HG02870 (cell line): ENCODE data around the gene DEFB108B.
"Not testable (repeated sequence)": the region's sequence is repeated elsewhere in the genome, so short reads cannot be mapped to it uniquely, and the experiment has no call there.

Experiments
- ATAC-seq: cut with Tn5 transposase; IDR thresholded peaks from one replicate; pipeline ENCODE4 v1.9.1; 2021; ENCODE audit warnings: mild to moderate bottlenecking, moderate library complexity; ENCODE audit not compliant: unreplicated experiment

The DEFB108B gene

GRCh38 chr11:71832811-71833210 lies at the start of gene DEFB108B:
TSS of gene DEFB108B (plus strand) at chr11:71833200. CDS start at chr11:71833200, 0 bp downstream.
- not testable (repeated sequence) for ATAC-seq

DNA sequence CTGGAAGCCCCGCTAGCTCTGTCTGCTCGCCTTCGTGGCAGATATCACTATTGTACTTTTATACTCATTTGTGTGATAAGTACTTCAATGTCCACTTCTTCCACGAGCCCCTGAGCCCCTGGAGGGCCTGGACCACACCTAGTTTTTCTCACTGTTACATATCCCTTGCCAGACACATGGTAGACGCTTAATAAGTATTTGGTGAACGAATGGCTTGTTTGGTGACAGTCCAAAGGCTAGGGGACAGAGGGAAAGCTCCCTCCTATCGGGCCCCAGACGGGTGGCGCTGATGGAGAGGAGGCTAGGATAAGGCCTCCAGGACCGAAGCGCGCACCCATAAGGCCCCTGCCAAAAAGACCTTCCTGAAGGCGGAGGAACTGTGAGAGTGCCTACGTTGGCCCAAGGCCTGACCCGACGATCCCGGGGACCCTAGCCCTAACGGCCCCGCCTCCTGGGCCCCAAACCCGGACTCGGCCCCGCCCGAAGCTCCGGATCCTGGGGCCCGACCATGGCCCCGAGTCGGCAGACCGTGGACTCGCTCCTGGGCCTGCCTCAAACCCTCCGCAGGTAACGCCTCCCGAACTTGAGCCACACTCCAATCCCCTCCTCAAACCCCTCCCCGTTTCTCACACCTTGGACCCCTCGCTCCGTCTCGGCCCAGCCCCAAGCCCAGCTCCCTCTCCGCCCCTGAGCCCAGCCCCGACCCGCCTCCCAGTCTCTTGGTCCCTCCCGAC lies 46.7 kb upstream of the DEFB108B start:
- ATAC-seq = not testable (repeated sequence)

DNA sequence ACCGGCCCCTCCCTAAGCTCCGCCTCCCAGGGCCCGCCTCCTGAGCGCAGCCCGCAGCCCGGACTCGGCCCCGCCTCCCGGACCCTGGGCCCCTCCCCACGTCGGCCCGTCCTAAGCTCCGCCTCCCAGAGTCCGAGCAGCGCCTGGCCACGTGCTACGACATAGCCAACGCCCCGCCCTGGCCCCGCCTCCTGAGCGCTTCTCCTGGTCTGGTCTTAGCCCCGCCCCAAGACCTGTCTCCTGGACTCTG lies 46.2 kb upstream of the DEFB108B start:
- ATAC-seq = peak; percentile 96

DNA sequence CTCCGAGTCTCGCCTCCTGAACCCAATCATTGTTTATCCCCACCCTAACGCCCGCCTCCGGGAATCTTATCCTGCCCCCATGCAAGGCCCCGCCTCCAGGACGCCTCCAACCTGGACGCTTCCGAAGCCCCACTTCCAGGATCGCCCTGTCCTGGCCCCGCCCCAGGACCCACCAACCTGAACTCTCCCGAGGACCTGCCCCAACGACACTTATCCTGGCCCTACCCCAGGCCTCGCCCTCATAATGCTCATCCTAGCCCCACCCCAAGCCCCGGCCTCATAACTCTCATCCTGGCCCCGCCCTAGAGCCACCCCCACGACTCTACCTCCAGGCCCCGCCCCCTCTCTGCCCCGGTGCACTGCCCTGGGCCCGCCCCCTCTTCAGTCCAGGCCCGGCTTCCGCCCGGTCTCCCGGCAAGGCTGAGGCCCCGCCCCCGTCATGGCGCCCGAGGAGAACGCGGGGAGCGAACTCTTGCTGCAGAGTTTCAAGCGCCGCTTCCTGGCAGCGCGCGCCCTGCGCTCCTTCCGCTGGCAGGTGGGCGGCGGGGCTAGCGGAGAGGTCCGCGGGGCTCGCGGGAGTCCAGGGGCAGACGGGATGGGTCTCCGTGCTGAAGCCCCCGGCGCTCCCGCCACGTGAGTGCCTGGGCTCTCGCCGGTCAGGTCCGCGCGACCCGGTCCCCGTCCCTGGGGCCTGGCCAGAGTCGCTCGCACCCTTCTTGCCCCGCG lies 45.7 kb upstream of the DEFB108B start:
- ATAC-seq = peak; percentile 80

- not testable (repeated sequence) for ATAC-seq
These were observed 45.1 kb upstream of the DEFB108B start for GRCh38 chr11:71787824-71788454.

DNA sequence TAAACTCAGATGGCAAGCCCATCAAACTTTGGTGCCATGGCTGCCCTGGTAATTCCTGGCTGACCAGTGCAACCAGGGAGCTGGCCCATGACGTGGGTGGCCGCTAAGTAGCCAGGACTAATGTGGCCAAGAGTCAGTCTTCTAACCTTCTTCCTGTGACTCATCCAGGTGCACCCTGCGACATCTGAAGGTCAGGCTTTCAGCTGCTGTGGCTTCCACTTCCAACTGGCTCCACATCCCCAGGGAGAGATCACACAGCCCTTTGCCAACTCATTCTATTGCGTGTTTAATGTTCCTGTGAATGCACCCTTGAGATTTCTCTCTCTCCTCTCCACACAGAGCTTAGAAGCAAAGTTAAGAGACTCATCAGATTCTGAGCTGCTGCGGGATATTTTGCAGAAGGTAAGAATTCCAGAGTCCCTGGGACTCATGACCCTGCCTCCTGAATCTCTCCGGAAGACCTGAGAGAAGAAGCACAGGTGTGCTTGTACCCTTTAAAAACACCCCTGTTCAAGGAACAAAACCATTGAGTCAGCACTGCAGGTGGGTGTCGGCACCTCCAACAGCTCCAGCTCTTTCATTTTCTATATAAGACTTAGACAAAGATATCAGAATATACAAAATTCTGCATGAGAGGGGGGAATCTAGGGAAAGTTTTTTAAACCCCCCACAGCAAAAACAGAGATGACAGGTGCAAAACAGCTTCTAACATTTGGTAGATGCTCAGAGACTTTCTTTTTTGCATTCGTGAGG lies 43.4 kb upstream of the DEFB108B start:
- ATAC-seq = not testable (repeated sequence)

DNA sequence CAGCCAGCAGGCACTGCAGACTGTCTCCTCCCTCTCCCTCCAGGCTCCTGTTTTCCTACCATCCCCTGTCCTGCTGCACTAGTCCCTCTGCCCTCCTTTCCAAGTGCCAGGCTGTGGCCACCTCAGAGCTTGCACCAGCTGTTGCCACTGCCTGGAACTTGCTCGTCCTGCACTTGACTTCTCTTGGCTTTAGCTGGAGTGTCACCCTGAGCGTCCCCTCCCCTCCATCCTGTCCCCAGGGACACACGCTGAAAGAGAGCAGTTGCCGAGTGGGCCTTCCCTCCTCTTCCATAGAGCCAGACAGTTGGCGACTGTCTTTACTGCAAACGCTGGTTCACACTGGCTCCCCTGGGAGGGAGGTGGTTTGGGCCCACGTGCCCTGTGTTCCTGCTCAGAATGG lies 41.9 kb upstream of the DEFB108B start:
- not testable (repeated sequence) for ATAC-seq

DNA sequence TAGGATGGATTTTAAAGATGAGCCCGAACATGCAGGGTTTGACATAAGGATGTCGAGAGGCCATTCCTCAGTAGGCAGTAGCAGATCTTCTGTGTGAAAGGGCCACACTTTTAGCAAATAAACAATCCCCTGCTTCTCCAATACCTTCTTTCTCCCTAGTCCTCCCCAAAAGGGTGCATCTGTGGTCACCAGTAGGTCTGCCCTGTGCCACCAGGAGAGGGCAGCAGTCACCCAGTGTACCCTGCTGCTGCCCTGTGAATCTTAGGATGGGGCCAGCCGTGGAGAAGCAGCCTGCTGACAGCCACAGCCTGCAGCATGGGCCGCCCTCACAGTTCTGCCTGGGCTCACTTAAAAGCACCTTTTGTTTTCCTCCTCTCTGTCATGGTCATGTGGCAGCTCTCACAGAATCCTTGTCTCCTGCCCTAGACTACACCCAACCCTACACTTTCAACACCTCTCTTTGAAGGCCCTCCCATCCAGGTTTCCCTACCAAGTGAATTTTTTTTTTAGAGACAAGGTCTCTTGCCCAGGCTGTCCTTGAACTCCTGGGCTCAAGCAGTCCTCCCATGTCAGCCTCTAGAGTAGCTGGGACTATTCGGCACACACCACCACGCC lies 40.3 kb upstream of the DEFB108B start:
- ATAC-seq = not testable (repeated sequence)

DNA sequence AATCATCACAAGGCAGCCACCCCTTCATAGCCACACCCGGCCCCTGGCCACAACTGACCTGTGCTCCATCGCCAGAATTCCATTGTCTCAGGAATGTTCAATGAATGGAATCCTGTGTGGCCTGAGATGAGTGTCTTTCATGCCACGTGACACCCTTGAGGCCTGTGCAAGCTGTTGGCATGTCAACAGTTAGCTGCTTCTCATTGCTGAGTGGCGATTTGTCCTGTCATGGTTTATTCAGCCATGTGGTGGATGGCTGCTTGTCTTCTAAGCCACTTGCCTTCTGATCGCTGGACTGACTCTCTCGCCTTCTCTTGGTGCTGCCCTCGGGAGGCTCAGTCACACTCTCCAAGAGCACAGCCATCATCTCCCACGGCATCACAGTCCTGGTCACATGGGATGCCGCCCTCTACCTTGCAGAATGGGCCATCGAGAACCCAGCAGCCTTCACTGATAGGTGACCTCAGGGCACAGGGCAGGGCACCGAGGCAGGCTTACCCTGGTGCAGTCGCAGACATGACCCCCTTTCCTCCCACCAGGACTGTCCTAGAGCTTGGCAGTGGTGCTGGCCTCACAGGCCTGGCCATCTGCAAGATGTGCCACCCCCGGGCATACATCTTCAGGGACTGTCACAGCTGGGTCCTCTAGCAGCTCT lies 38.5 kb upstream of the DEFB108B start:
- not testable (repeated sequence) for ATAC-seq

GRCh38 chr11:71795236-71795635 lies 37.8 kb upstream of the DEFB108B start:
- not testable (repeated sequence) for ATAC-seq

GRCh38 chr11:71796016-71796415 lies 37.0 kb upstream of the DEFB108B start:
- ATAC-seq = not testable (repeated sequence)

DNA sequence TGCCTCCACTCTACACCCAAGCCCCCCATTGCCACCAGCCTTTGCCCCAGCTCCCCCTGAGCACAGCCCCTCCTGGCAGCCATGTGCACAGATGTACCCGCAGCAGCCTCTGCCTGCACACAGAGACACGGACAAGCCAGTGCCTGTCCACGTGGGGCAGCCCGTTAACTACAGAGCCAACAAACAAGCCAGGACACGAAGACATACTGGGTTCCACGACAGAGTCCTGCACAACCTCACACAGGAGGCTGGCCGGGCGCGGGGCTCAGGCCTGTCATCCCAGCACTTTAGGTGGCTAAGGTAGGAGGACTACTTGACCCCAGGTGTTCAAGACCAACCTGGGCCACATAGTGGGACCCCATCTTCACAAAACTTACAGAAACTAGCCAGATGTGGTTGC lies 36.2 kb upstream of the DEFB108B start:
- ATAC-seq = not testable (repeated sequence)

- not testable (repeated sequence) for ATAC-seq
These were observed 33.4 kb upstream of the DEFB108B start for GRCh38 chr11:71799556-71800128.

DNA sequence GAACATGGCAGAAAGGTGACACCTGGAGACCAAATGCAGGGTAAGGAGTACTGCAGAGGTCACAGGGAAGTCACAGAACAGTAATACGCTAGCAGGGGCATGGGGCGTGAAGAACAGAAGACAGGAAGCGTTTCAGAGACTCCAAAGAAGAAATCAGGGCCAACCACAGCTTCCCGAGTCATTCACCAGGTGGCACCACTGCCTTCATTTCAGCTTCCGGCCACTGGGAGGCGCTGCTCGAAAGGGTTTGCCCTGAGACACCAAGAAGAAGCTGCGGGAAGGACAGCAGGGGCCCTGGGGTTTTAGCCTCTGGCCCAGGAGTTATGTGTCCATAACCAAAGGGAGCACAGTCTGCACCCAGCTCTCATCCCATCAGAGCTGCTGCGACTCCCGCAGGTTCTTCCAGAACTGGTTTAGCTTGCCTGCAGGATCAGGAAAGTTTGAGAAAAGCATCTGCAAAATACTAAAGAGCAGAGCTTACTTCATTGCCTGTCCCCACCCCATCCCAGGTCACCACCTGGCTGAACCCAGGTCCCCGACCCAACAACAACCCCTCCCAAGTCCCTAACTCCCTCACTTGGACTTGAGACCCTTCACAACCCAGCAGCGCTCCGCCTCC lies 32.6 kb upstream of the DEFB108B start:
- ATAC-seq = not testable (repeated sequence)

- ATAC-seq = not testable (repeated sequence)
These were observed 32.0 kb upstream of the DEFB108B start for GRCh38 chr11:71801026-71801425.

- not testable (repeated sequence) for ATAC-seq
These were observed 30.1 kb upstream of the DEFB108B start for GRCh38 chr11:71802874-71803273.

DNA sequence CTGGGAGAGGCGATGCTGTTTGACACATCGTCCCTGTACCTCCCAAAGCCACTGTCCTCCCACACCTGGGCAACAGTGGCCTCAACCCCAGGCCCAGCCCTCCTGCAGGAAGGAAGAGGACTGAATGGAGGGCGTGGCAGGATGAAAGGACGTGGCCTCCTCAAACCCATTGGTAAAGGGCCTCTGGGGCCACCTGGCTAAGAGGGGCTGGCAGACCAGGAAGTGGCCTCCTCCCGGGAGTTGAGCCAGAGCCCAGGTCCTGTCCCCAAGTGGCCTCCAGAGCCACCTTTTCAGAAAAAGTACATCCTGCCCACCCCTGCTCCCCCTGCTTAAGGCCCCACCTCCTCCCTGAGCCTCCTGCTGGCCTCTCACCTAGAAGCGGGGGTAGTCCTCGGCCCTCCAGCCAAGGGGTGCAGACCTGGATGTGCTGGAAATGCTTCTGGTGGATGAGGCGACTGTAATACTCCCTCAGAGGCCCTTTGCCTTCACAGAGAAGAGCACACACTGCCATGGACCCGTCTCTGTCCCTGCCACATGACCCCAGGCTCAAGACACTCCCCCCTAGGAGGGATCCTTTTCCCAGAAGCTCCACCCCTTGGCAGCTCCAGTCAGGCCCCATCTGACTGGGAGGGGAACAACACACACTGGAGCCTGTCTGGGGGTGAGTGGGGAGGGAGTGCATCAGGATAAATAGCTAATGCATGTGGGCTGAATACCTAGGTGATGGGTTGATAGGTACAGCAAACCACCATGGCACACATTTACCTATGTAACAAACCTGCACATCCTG lies 28.6 kb upstream of the DEFB108B start:
- ATAC-seq = not testable (repeated sequence)

GRCh38 chr11:71812529-71812928 lies 20.5 kb upstream of the DEFB108B start:
- ATAC-seq = not testable (repeated sequence)
